ENCODE results near the gene GP9. TPM values are rescaled to one million over a fixed set of nuclear protein-coding genes. Genes with fewer than 3 reads are reported as not detected.

The GP9 gene
- polyA plus RNA-seq, 2 of the 4 experiments (the other 2 are of a cell fraction), result not detected

DNA sequence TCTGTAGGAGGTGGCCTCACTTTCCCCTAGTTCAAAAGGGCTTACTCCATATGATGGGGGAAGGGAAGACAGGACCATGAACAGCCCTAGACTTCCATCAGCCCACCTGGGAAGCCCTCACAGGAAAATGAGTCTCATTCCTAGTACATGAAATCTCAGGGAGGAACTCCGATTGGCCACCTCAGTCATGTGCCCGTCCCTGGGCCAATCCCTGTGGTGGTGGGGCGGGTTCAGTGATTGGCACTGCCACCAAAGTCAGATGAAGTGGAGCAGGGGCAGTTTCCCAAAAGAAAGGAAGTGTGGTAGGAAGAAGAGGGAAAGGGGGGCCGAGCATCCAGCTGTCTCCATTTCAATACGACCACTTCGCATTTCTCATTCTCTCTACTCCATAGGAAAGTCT, 25.9 kb upstream of the GP9 start:
- FAIRE-seq, result no peak
- ChIA-PET CTCF (no interaction called here), POLR2A (no interaction called here)
- no peaks in the 10 kb centered on the region for H3K4me1 ChIP-seq
- H3K27ac ChIP-seq, result no peak overlapping the region
- H3K4me3 ChIP-seq, result no peak overlapping the region
- 67% methylated on average over 6 of the region's 6 CpGs for WGBS (ENCODE audit: missing lambda C conversion rate)
- peak in 1 of 2 experiments; percentile 83; a peak in 3 of 6 replicates for ATAC-seq
- TF ChIP-seq, protein P1, sequence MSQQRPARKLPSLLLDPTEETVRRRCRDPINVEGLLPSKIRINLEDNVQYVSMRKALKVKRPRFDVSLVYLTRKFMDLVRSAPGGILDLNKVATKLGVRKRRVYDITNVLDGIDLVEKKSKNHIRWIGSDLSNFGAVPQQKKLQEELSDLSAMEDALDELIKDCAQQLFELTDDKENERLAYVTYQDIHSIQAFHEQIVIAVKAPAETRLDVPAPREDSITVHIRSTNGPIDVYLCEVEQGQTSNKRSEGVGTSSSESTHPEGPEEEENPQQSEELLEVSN (IDR thresholded peaks at IDR 0.05; ENCODE audit: borderline replicate concordance, low read depth), result no peak
- peak; percentile 70 for TF ChIP-seq USF2 (IDR thresholded peaks at IDR 0.05)
- peaks cover 5% of the 10 kb centered on the region; the same call in 1 of the 3 replicates for H3K9me3 ChIP-seq
- DNase-seq (ENCODE audit: low read depth in 1 of 2, low spot score in 1 of 2), result peak in 1 of 2 experiments; percentile 28
- H3K4me2 ChIP-seq, result no peak overlapping the region

DNA sequence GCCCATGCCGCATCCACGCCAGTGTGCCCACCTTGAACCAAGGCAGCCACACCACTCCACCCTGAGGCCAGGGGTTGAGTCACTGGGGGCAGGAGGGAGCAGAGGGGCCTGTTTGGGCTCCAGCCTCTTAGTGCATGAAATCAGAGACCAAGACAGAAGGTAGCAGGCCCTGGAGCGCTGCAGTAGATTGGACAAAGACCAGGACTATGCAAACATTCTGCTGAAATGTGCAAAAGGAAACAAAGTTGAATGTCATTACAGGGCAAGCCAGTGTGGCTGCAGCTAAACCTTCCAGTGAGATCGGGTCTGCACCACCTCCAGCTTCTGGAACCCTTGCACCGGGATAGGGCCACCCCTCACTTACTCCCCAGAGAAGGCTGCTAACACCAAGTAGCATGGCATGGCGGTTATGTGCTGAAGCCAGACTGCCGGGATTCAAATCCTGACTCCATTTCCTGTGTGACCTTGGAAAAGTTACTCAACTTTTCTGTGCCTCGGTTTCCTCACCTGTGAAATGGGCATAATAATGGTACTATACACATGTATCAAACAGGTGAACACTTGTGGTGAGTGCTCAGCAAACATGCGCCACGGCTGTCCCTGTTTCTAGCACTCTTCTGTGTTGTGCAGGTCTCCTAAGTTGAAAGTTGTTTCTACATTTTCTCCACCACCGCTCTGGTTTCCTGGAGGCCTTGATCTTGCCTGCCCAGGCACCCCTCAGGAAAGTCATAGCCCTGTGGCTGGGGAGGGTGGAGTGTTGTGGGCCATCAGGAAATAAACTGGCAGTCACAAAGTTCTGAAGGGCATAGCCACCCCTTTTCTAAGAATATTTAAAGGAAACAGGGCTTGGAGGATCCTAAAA, 25.0 kb upstream of the GP9 start:
- TF ChIP-seq TFCP2L1 (CRISPR knock-in tag; IDR thresholded peaks at IDR 0.05) (no peak), RFX5 (IDR thresholded peaks at IDR 0.05) (no peak), HDAC2 (IDR thresholded peaks at IDR 0.05) (no peak), BCL3 (IDR thresholded peaks at IDR 0.05) (no peak)
- CTCF ChIA-PET, result interaction anchor here (3.3 kb wide), 1 partner anchor 18 kb away, joined by 16 read pairs; no protein-coding TSS in a partner anchor
- Histone ChIP-seq H3K4me1 (no peaks in the 10 kb centered on the region), H3K4me3 (no peak overlapping the region), H3K9me3 (no peaks in the 10 kb centered on the region; the same call in 2 of the 3 replicates), H3K27ac (no peak overlapping the region), H3K4me2 (no peak overlapping the region)
- FAIRE-seq (no peak), ATAC-seq (no peak), DNase-seq (ENCODE audit: low read depth in 1 of 2, low spot score in 1 of 2) (no peak)
- POLR2A ChIA-PET, result no interaction called here
- 77% methylated on average over 11 of the region's 11 CpGs for WGBS (ENCODE audit: missing lambda C conversion rate)

- ATAC-seq, result no peak
Measured at GRCh38 chr3:129036222-129037092, 24.1 kb upstream of the GP9 start.

GRCh38 chr3:129037093-129037419, 23.5 kb upstream of the GP9 start:
- FAIRE-seq (no peak), DNase-seq (ENCODE audit: low read depth in 1 of 2, low spot score in 1 of 2) (no peak), ATAC-seq (no peak)
- H3K4me3 ChIP-seq, result no peak overlapping the region
- ChIA-PET CTCF (interaction anchor here (3.3 kb wide), 1 partner anchor 16 kb away, joined by 16 read pairs; no protein-coding TSS in a partner anchor), POLR2A (no interaction called here)
- H3K9me3 ChIP-seq, result no peaks in the 10 kb centered on the region
- WGBS (ENCODE audit: missing lambda C conversion rate), result 82% methylated on average over 2 of the region's 2 CpGs
- H3K27ac ChIP-seq, result no peak overlapping the region
- H3K4me2 ChIP-seq, result no peak overlapping the region
- H3K4me1 ChIP-seq, result no peaks in the 10 kb centered on the region
- TF ChIP-seq BCL3 (IDR thresholded peaks at IDR 0.05), result no peak
- no peak for TF ChIP-seq GATA3 (IDR thresholded peaks at IDR 0.05; ENCODE audit: borderline replicate concordance)
- TF ChIP-seq CBX2 (IDR thresholded peaks at IDR 0.05; ENCODE audit: borderline replicate concordance, low read depth), result no peak
- TF ChIP-seq CHD2 (IDR thresholded peaks at IDR 0.05; ENCODE audit: low read length, partially characterized antibody), result no peak
- TF ChIP-seq EHMT2 (IDR thresholded peaks at IDR 0.05; ENCODE audit: low read depth), result no peak
- TF ChIP-seq SREBF2 (IDR thresholded peaks at IDR 0.05), result no peak
- no peak for TF ChIP-seq MYC (IDR thresholded peaks at IDR 0.05; ENCODE audit: borderline replicate concordance, low read length)
- TF ChIP-seq NFE2L2 (conservative IDR thresholded peaks at IDR 0.05; ENCODE audit: low read length), result no peak
- TF ChIP-seq JUN (IDR thresholded peaks at IDR 0.05), result no peak
- no peak for TF ChIP-seq RCOR1 (IDR thresholded peaks at IDR 0.05; ENCODE audit: low read depth, low read length)

More at GRCh38 chr3:129036222-129037092, 24.1 kb upstream of the GP9 start:
- Histone ChIP-seq H3K27ac (no peak overlapping the region), H3K4me2 (no peak overlapping the region), H3K4me1 (no peaks in the 10 kb centered on the region), H3K4me3 (no peak overlapping the region), H3K9me3 (no peaks in the 10 kb centered on the region)
- ChIA-PET CTCF (interaction anchor here (3.3 kb wide), 1 partner anchor 17 kb away, joined by 16 read pairs; no protein-coding TSS in a partner anchor), POLR2A (no interaction called here)
- DNase-seq (ENCODE audit: low read depth in 1 of 2, low spot score in 1 of 2) (no peak), FAIRE-seq (no peak)
- no peak for TF ChIP-seq HOXB5 (CRISPR knock-in tag; IDR thresholded peaks at IDR 0.05)
- TF ChIP-seq EHMT2 (IDR thresholded peaks at IDR 0.05; ENCODE audit: low read depth), result no peak
- no peak for TF ChIP-seq KDM5A (IDR thresholded peaks at IDR 0.05)
- no peak for TF ChIP-seq FOSL2 (IDR thresholded peaks at IDR 0.05)
- TF ChIP-seq FOSL2 (CRISPR knock-in tag; IDR thresholded peaks at IDR 0.05), result no peak
- no peak for TF ChIP-seq GATA3 (IDR thresholded peaks at IDR 0.05; ENCODE audit: borderline replicate concordance)
- TF ChIP-seq SMC3 (IDR thresholded peaks at IDR 0.05), result no peak
- TF ChIP-seq CBX2 (IDR thresholded peaks at IDR 0.05; ENCODE audit: borderline replicate concordance, low read depth), result no peak
- TF ChIP-seq USF2 (IDR thresholded peaks at IDR 0.05), result no peak
- no peak for TF ChIP-seq HOXA7 (CRISPR knock-in tag; IDR thresholded peaks at IDR 0.05)
- TF ChIP-seq JUNB (IDR thresholded peaks at IDR 0.05), result no peak
- TF ChIP-seq JUN (IDR thresholded peaks at IDR 0.05), result no peak
- no peak for TF ChIP-seq NR3C1 (IDR thresholded peaks at IDR 0.05)
- WGBS (ENCODE audit: missing lambda C conversion rate), result 69% methylated on average over 10 of the region's 10 CpGs
